ENCODE results near the gene PARD3. TPM values are rescaled to one million over a fixed set of nuclear protein-coding genes. Genes with fewer than 3 reads are reported as not detected.
"Not testable (repeated sequence)": the region's sequence is repeated elsewhere in the genome, so short reads cannot be mapped to it uniquely, and the experiment has no call there.

Gene PARD3
- total RNA-seq, 2 donors from 2014 or later = 31.6 to 41.6 TPM

DNA sequence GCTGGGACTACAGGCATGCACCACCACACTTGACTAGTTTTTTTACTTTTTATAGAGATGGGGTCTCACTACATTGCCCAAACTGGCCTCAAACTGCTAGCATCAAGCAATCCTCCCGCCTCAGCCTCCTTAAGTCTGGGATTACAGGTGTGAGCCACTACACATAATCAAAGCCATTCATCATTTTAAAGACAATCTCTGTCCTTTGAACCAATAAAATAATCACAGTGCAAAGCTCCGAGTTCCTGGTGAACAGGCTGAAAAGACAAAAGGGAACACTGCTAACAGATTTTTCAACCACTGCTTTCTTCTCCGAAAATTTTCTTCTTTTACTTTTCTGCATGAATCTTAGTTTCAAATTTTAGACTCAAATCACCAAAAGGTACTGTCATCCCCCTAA is 58.5 kb downstream of the PARD3 start:
- no peaks in the 10 kb centered on the region for H3K9me3 ChIP-seq
- H3K36me3 ChIP-seq = no peaks in the 10 kb centered on the region
- H3K4me1 ChIP-seq = peaks cover 0 to 38% of the 10 kb centered on the region in 2 donors
- no peak for DNase-seq (ENCODE audit: low spot score)
- TF ChIP-seq, protein P1, sequence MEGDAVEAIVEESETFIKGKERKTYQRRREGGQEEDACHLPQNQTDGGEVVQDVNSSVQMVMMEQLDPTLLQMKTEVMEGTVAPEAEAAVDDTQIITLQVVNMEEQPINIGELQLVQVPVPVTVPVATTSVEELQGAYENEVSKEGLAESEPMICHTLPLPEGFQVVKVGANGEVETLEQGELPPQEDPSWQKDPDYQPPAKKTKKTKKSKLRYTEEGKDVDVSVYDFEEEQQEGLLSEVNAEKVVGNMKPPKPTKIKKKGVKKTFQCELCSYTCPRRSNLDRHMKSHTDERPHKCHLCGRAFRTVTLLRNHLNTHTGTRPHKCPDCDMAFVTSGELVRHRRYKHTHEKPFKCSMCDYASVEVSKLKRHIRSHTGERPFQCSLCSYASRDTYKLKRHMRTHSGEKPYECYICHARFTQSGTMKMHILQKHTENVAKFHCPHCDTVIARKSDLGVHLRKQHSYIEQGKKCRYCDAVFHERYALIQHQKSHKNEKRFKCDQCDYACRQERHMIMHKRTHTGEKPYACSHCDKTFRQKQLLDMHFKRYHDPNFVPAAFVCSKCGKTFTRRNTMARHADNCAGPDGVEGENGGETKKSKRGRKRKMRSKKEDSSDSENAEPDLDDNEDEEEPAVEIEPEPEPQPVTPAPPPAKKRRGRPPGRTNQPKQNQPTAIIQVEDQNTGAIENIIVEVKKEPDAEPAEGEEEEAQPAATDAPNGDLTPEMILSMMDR (IDR thresholded peaks at IDR 0.05) = no peak
- H3K4me3 ChIP-seq = no peak overlapping the region
- no peak overlapping the region for H3K27ac ChIP-seq
- H3K27me3 ChIP-seq = no peaks in the 10 kb centered on the region

DNA sequence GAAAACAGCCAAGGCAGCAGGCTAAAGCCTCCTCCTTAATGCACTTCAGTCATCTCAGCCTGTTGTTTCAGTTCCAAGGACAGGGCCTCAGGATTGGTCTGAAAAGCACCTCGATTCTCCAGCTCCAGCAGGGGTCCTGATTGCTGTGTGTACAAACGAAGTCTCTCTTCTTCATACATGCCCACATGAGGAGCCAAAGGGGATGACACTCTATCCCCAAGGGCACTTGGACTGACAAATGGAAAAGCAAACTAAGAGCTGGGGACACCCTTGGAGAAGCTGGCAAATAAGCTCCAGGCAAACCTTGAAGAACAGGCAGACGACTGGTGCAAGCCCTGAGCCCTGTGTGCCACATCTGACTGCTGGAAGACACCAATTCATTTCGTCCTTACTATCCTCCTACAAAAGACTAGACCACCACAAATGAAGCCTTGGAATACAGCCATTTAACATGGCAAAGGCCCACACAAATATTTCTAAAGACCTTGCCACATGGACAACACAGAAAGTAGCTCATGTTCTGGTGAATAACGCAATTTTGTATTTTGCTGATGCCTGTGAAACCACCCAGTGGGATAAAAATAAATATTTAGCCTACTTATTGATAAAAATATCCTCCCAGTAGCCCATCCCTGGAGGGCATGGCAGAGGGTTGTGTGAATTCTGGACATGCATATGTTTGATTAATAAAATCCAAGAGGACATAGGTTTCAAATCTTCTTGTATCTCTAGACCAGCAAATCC is 61.9 kb downstream of the PARD3 start:
- Histone ChIP-seq H3K27me3 (no peaks in the 10 kb centered on the region), H3K9me3 (no peaks in the 10 kb centered on the region), H3K27ac (no peak overlapping the region), H3K4me1 (peaks cover 0 to 30% of the 10 kb centered on the region in 2 donors), H3K36me3 (no peaks in the 10 kb centered on the region), H3K4me3 (no peak overlapping the region)
- TF ChIP-seq, protein P1 (IDR thresholded peaks at IDR 0.05) = no peak
- no peak for DNase-seq (ENCODE audit: low spot score)

DNA sequence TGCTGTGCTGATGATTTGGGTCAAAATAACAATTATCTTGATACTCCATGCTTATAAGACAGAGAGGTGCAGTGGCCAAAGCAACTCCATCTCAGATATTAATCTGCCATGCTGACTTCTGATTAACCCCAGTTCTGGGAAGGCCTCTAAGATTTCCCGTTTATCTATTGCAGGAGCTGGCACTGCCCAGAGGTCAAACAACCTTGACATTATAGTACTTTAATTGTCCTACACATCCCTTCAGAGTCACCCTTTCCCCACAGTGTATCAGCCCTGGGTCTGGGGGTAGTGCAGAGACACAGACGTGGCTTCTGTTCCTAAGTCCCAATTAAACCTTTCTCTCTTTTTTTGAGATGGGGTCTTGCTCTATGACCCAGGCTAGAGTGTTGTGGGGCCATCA is 63.8 kb downstream of the PARD3 start:
- TF ChIP-seq, protein P1 (IDR thresholded peaks at IDR 0.05) = no peak
- Histone ChIP-seq H3K4me3 (no peak overlapping the region), H3K4me1 (peaks cover 0 to 33% of the 10 kb centered on the region in 2 donors)

DNA sequence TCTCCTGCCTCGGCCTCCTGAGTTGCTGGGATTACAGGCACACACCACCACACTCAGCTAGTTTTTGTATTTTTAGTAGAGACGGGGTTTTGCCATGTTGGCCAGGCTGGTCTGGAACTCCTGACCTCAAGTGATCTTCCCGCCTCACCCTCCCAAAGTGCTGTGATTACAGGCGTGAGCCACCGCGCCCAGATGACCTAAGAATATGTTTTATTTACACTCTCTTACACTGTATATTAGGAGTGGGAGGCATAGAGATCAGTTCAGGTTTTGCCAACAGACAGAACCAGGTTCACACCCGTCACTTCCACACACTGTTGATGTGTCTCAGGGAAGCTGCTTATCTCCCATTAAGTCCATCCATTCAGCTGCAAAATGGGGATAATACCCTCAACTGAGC is 64.3 kb downstream of the PARD3 start:
- DNase-seq (ENCODE audit: low spot score); H3K36me3 ChIP-seq; H3K9me3 ChIP-seq; H3K4me3 ChIP-seq; H3K27me3 ChIP-seq; H3K27ac ChIP-seq: not testable (repeated sequence)
- H3K4me1 ChIP-seq = peaks cover 0 to 33% of the 10 kb centered on the region in 2 donors

More for the DNA sequence above, 63.8 kb downstream of the PARD3 start:
- no peaks in the 10 kb centered on the region for H3K36me3 ChIP-seq
- no peaks in the 10 kb centered on the region for H3K9me3 ChIP-seq
- no peaks in the 10 kb centered on the region for H3K27me3 ChIP-seq
- no peak overlapping the region for H3K27ac ChIP-seq
- no peak for DNase-seq (ENCODE audit: low spot score)

DNA sequence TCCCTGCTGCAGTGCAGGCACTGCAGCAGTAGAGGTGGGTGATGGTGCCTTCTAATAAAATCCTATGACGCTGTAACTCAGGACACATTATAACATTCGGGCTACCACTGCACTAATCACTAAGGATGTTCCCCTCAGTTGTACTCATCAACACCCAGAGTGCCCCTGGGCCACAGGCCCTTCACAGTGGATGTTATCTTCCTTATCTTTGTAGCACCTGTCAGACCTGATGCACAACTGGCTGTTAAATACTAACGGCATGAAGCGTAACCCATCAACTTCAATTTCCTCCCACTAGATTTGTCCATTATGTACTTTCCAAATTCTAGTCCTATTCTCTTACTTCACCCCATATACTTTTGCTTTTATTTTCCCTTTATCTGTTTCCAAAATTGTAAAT is 66.3 kb downstream of the PARD3 start:
- DNase-seq (ENCODE audit: low spot score) = no peak
- Histone ChIP-seq H3K27me3 (no peaks in the 10 kb centered on the region), H3K4me1 (peaks cover 0 to 23% of the 10 kb centered on the region in 2 donors), H3K27ac (no peak overlapping the region), H3K9me3 (no peaks in the 10 kb centered on the region), H3K36me3 (no peaks in the 10 kb centered on the region), H3K4me3 (no peak overlapping the region)
- TF ChIP-seq, protein P1 (IDR thresholded peaks at IDR 0.05) = no peak

DNA sequence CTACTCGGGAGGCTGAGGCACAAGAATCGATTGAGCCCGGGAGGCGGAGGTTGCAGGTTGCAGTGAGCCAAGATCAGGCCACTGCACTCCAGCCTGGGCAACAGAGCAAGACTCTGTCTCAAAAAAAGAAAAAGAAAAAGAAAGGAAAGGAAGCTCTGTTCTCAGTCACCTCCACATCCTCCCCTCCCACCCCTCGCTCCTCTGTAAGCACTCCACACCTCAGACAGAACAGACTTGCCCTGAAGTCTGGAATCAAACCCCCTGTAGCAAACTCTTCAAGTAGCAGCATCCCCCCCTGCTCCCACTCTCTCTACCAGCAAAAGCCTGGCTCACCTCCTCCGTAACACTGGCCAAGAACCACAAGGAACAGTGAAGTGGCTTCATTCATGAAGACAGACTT is 66.7 kb downstream of the PARD3 start:
- DNase-seq (ENCODE audit: low spot score) = no peak
- Histone ChIP-seq H3K4me3 (no peak overlapping the region), H3K36me3 (no peaks in the 10 kb centered on the region), H3K27me3 (no peaks in the 10 kb centered on the region), H3K9me3 (no peaks in the 10 kb centered on the region), H3K4me1 (peaks cover 0 to 24% of the 10 kb centered on the region in 2 donors), H3K27ac (no peak overlapping the region)
- TF ChIP-seq, protein P1 (IDR thresholded peaks at IDR 0.05) = no peak
